Measurements from ENCODE around the gene PPARG.
"Not testable (repeated sequence)": the region's sequence is repeated elsewhere in the genome, so short reads cannot be mapped to it uniquely, and the experiment has no call there.

The PPARG gene

DNA sequence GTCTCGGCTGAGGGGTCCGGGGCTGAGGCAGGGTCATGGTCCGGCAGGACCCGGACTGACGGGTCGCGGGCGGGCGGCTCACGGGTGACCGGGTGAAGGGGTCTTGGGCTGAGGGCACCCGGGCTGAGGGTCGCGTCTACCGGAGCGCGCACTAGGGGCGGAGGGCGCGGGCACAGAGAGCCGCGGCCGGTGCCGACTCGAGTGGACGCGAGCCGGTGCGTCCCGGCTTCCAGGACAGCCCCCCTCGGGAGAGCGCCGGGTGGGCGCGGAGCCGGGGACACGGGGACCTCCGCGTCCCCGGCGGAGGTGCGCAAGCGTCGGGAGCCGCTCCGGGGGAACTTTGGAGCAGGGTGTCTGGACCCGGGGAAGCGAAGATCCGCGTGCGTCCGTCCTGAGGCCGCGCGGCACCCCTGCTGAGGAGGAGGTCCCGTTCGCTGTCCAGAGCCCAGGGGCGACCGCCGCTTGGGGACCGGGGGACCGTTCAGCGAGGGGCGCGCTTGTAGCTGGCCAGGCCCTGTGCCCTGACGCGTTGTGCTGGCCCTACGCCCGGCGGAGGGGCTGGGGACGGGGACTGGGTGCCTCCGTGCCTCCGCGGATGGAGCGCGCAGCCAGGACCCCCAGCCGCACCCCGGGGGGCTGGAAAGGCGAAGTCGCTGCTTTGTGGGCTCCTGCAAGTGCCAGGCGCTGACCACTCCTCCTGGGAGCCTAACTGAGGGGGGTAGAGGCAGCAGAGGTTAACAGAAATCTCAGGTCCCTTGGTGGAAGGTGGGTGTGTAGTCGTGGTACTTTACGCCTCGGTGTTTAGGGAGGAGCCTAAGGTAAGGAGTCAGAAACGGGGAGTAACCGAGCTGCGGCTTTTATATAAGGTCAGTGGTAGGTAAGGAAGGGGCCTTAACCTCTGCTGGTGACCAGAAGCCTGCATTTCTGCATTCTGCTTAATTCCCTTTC, at the start of gene PPARG:
Gene PPARG (plus strand): TSS at position 889 of the 948 bp plus-strand sequence. CDS start 90,642 bp downstream, outside the sequence.
- DNase-seq = no peak

- DNase-seq = no peak
These were observed 49.6 kb upstream of the PPARG start for GRCh38 chr3:12239301-12239700.

GRCh38 chr3:12242772-12243171, 46.1 kb upstream of the PPARG start:
- DNase-seq = no peak

DNA sequence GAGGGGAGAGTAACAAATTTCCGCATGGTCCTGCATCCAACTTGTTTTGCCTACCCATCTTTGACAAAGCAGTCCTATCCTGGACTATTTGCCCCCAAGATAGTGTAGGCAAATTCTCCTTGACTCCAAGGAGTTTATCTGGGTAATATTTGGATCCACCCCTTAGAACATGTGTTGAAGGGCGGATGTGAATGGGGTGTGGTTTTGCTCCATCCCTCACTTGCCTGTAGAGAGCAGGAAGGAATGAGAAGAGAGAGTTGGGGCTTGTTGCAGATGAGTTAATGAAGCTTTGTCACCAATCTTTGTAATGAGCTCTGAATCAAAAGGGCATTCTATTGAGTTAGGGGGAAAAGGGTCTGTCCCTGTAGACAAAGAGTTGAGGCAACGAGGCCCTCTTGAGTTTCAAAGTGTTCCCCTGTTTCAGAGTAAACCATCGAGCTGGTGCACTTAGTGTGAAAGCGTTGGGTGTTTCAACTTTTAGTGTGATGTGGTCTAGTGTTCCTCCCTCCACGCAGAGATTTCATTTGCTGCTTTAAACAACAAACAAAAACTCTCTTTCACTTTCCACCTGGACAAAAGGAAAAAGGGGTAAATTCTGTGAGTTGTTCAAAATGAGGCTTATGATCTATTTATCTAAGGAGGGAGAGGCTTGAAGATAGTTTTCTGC, 42.2 kb upstream of the PPARG start:
- DNase-seq = no peak

DNA sequence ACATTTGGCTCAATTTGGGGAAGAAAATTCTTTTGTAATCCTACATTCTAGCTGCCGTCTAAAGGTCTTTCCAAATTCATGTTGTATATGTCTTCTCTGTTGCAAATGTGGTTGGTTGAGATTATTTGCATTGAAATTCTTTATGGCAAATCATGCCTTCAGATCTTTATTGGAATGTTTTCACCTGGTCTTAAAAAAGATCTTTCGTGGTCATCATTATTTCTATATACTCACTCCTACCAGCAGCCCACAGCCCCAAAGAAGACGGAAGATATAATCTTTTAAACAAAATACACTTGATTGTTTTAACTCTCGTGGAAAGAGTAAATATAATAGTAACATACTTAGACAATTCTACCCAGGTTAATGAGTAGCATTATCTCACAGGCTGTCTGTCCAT, 41.5 kb upstream of the PPARG start:
- no peak for DNase-seq

GRCh38 chr3:12249519-12249918, 39.4 kb upstream of the PPARG start:
- no peak for DNase-seq

DNA sequence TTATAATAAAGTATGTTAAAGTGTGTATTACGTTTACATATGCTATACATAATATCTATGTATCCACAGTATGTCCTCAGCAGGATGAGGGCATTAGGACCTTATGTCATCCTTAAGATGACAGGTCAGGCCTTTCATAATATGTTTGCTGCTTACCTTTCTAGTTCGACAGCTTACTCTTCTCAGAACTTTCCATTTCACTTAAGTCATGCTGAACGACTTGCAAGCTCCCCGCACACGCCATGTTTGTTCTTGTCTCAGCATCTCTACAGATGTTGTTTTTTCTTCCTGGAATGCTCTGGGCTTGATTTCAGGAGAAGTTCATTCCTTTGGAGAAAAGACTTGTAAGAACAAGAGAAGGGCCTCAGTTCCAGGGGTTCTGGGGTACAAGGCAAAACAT, 36.0 kb upstream of the PPARG start:
- DNase-seq = no peak

DNA sequence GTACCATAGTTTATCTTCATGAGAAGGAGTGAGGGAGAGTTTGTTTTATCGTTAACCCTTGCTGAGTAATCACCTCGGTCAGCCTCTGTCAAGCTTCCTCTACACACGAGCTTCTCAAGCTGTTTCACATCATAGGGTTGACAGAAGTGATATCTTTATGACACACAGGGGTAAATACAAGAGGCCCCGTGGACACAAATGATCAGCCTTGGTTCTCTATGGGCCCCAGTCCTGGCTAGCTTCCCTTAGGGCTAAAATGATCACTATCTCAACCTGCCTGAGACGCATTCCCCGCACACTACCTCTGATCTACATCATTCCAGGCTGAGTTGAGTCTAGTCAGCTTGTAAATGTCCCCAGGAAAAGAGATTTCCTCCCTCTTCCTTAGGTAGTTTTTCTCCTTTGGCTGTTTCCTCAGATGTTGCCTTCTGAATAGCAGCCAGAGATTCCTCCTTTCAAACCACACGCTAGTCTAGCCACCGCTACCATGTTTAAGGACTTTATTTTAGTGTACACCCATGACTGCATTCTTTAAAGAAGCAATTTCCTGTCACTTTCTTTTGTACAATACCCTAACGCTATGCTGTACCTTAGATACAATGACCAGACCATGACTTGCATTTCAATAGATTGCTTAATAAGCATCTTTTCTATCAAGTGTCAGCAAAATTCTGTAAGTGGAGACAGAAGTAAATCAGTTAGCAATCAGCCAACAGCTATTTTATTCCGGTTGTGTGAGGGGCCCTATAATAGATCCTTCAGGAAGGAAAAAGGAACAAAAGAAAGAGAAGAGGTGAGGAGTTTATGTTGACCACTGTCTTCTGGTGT, 35.1 kb upstream of the PPARG start:
- DNase-seq = no peak

- DNase-seq = no peak
These were observed 33.5 kb upstream of the PPARG start for GRCh38 chr3:12255393-12255792.

GRCh38 chr3:12258911-12259310, 30.0 kb upstream of the PPARG start:
- DNase-seq = no peak

DNA sequence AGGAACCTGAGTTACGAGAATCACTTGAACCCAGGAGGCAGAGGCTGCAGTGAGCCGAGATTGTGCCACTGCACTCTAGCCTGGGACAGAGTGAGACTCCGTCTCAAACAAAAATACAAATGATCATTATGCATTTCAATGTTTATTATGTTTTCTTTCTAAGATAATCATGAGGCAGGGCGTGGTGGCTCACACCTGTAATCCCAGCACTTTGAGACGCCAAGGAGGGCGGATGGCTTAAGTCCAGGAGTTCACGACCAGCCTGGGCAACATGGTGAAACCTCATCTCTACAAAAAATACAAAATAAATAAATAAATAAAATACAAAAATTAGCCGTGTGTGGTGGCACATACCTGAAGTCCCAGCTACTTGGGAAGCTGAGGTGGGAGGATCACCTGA, 26.7 kb upstream of the PPARG start:
- not testable (repeated sequence) for DNase-seq

GRCh38 chr3:12265508-12265907, 23.4 kb upstream of the PPARG start:
- no peak for DNase-seq

DNA sequence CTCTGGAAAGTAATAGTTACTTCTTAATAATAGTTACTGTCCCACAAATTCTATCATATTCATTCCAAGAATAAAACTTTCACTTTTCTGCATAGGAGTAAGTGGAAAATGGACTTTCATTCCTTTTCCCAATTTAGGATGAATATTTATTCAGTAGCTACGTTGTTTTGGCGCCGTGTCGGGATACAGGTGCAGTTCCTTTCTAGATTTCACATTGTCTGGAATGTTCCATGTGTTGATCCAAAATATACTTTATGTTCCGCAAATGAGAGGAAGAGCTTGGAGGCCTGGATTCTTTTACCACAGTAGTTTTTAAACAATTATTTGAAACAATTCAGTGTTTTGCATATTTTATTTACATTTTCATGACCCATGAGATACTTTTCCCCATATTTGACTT, 22.8 kb upstream of the PPARG start:
- no peak for DNase-seq

DNA sequence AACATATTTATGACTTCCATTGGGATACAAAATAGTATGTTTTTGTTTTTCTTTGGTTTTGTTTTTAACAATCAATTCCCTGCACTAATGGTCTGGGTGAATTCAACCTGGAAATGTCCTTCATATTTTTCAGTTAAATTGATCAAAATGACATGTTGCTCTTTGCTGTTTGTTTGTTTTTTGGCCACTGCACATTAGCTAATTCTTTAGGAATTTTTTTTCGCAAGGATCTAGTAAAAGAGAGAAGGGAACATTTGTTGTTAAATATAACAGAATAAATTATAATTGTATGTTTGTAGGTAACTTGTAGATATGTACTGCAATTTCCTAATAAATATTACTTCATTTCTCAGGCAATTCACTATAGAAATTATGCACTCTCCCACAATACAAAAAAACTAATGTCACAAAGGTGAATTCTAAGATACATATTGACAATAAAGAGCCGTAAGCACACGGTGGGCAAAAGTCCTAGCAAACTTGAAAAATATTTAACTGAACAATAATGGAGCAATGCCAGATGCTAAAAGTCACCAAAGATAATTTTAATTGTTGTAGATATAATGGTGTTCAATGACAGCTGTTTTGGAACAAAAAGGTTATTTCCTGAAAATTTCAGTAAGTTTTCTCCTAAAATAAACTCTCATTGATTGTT, 21.4 kb upstream of the PPARG start:
- no peak for DNase-seq

- DNase-seq = no peak
These were observed 20.7 kb upstream of the PPARG start for GRCh38 chr3:12268049-12268735.

- DNase-seq = no peak
These were observed 17.9 kb upstream of the PPARG start for GRCh38 chr3:12270976-12271375.

DNA sequence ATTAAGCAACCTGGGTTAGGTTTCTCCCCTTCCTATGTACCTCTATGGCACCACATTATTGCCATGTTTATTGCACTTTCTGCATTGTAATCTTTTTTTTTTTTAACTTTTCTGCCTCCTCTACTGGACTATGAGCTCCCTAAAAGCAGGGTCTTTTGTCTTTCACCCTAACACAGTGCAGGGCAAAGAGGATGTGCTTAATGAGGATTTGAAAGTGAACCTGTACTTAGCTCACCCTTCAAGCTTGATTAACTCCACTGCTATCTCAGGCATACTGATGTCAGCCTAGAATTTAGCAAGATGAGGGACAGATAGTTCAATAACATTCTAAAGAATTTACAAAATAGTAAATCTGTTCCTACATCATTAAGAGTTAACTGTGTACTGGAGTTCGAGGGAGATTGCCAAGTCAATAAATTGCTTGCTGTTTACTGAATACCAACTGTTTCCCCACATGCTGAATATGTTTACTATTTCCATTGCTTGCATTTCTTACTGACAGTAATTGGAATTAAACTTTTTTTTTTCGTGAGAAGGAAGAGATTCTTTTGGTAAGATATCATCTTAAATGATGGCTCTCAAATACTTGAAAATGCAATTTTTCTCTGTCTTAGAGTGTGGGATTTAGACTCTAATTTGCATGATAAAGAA, 15.7 kb upstream of the PPARG start:
- no peak for DNase-seq

DNA sequence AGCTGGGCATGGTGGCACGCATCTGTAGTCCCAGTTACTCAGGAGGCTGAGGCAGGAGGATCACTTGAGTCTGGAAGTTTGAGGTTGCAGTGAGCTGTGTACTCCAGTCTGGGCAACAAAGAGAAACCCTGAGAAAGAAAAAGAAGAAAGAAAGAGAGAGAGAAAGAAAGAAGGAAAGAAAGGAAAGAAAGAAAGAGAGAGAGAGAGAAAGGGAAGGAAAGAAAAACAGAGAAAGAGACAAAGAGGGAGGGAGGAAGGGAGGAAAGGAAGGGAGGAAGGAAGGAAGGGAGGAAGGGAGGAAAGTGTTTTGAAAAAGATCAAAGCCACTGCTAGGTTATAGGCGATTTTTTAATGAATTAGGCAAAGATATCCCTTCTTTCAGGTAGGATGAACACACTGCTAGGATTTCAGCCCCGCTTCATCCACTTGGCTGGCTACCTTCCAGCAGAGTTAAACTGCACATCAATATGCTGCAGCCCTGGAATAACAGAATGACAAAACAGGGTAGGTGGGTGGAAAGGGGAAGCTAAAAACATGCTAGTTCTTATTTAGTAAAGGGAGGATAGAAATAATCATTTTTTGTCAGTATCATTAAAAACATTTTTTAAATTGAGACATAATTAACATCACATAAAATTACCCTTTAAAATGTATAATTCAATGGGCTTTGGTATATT, 12.8 kb upstream of the PPARG start:
- no peak for DNase-seq

GRCh38 chr3:12276827-12277226, 12.0 kb upstream of the PPARG start:
- DNase-seq = not testable (repeated sequence)

- DNase-seq = no peak
These were observed 10.3 kb upstream of the PPARG start for GRCh38 chr3:12278566-12278965.

Measured in activated effector memory CD4-positive, alpha-beta T cell treated with anti-CD3 and anti-CD28 coated beads, Interleukin-2, amount 50 U/mL, for 16 hours (primary cell).